ENCODE results near the gene ZDHHC19. TPM values are rescaled to one million over a fixed set of nuclear protein-coding genes. Genes with fewer than 3 reads are reported as not detected.
"Not testable (repeated sequence)": the region's sequence is repeated elsewhere in the genome, so short reads cannot be mapped to it uniquely, and the experiment has no call there.

ZDHHC19 gene
- total and polyA plus RNA-seq, 2 experiments from 2014 or later = 1.3 to 15.7 TPM

DNA sequence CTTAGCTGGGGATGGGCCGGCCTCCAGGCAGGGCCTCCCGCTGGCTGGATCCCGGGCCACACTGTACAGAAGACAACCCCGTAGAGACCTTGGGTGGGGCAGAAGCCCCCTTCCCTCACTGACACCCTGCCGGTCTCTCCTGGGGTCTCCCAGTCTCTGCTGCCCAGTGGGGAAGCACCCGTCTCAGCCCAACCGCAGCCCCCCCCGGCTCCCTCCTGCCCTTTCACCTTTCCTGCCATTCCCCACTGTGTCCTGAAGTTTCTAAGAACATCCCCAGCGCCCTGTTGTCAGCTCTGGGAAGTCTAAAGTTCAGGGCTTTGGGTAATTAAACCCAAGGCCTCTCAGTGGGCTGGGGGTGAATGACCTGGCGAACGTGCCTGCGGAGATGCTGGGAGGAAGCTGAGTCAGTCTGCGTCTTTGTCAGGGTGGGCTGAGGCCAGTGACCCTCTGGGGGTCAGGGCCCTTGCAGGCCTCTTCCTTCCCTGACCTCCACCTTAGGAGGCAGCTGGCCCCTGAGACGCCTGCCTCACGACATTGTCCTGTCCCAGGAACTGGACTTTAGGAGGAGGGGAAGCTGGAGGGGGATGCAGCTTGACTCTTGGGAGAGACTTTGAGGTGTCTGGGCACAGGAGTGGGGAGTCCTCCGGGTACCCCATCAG is 3.7 kb upstream of the ZDHHC19 start (continued):
- TF ChIP-seq CREB1 (CRISPR knock-in tag; IDR thresholded peaks at IDR 0.05; ENCODE audit: low read depth) (no peak), EZH2phosphoT487 (IDR thresholded peaks at IDR 0.05; ENCODE audit: unreplicated experiment) (no peak)
- TF ChIP-seq, protein P1, sequence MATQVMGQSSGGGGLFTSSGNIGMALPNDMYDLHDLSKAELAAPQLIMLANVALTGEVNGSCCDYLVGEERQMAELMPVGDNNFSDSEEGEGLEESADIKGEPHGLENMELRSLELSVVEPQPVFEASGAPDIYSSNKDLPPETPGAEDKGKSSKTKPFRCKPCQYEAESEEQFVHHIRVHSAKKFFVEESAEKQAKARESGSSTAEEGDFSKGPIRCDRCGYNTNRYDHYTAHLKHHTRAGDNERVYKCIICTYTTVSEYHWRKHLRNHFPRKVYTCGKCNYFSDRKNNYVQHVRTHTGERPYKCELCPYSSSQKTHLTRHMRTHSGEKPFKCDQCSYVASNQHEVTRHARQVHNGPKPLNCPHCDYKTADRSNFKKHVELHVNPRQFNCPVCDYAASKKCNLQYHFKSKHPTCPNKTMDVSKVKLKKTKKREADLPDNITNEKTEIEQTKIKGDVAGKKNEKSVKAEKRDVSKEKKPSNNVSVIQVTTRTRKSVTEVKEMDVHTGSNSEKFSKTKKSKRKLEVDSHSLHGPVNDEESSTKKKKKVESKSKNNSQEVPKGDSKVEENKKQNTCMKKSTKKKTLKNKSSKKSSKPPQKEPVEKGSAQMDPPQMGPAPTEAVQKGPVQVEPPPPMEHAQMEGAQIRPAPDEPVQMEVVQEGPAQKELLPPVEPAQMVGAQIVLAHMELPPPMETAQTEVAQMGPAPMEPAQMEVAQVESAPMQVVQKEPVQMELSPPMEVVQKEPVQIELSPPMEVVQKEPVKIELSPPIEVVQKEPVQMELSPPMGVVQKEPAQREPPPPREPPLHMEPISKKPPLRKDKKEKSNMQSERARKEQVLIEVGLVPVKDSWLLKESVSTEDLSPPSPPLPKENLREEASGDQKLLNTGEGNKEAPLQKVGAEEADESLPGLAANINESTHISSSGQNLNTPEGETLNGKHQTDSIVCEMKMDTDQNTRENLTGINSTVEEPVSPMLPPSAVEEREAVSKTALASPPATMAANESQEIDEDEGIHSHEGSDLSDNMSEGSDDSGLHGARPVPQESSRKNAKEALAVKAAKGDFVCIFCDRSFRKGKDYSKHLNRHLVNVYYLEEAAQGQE (IDR thresholded peaks at IDR 0.05; ENCODE audit: unreplicated experiment) = no peak
- TF ChIP-seq, protein P2, sequence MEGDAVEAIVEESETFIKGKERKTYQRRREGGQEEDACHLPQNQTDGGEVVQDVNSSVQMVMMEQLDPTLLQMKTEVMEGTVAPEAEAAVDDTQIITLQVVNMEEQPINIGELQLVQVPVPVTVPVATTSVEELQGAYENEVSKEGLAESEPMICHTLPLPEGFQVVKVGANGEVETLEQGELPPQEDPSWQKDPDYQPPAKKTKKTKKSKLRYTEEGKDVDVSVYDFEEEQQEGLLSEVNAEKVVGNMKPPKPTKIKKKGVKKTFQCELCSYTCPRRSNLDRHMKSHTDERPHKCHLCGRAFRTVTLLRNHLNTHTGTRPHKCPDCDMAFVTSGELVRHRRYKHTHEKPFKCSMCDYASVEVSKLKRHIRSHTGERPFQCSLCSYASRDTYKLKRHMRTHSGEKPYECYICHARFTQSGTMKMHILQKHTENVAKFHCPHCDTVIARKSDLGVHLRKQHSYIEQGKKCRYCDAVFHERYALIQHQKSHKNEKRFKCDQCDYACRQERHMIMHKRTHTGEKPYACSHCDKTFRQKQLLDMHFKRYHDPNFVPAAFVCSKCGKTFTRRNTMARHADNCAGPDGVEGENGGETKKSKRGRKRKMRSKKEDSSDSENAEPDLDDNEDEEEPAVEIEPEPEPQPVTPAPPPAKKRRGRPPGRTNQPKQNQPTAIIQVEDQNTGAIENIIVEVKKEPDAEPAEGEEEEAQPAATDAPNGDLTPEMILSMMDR (conservative IDR thresholded peaks at IDR 0.05; ENCODE audit: low read depth in 2 of 2) = no peak

DNA sequence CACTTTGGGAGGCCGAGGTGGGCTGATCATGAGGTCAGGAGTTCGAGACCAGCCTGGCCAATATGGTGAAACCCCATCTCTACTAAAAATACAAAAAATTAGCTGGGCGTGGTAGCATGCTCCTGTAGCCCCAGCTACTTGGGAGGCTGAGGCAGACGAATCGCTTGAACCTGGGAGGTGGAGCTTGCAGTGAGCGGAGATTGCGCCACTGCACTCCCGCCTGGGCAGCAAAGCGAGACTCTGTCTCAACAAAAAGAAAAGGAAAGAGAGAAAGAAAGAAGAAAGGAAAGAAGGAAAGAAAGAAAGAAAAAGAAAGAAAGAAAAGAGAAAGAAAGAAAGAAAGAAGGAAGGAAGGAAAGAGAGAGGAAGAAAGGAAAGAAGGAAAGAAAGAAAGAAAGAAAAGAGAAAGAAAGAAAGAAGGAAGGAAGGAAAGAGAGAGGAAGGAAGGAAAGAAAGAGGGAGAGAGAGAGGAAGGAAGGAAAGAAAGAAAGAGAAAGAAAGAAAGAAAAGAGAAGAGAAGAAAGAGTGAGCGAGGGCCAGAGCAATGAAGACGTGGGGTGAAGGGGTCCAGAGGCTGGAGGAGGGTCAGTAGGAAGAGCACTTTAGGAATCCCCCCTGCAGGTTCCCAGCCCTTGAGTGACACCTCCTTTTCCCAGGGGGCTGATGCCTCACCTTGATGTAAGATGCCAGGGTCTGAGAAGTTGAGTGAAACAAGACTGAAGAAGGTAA is 1.1 kb downstream of the ZDHHC19 start:
- not testable (repeated sequence) for H4K20me1 ChIP-seq (replicated peaks; ENCODE audit: insufficient read depth); H3K27ac Mint-ChIP-seq; H3K27ac ChIP-seq (ENCODE audit: low read depth); H3K9me2 ChIP-seq (ENCODE audit: insufficient read depth); H3K4me3 ChIP-seq; H3F3A ChIP-seq (replicated peaks; ENCODE audit: low read depth); H3K9me3 Mint-ChIP-seq; DNase-seq (ENCODE audit: low spot score); ATAC-seq; H3K79me2 ChIP-seq (replicated peaks; ENCODE audit: insufficient read depth); H3K4me3 Mint-ChIP-seq; H3K4me1 ChIP-seq (ENCODE audit: insufficient read depth); H3K36me3 Mint-ChIP-seq (ENCODE audit: low read depth); H2AFZ ChIP-seq; H3K36me3 ChIP-seq (ENCODE audit: insufficient read depth); H3K27me3 ChIP-seq (ENCODE audit: insufficient read depth); H3K4me2 ChIP-seq
- peaks cover 19% of the 10 kb centered on the region for H3K4me1 Mint-ChIP-seq
- H3K27me3 Mint-ChIP-seq (ENCODE audit: insufficient read depth, low read depth, poor library complexity) = peaks cover 19% of the 10 kb centered on the region
